HEK293T (cell line): ENCODE results near the gene KDELR3.

Source experiments
- BHLHE40 ChIP-seq: fragments of 450-650 bp; IDR thresholded peaks from 2 replicates; pipeline ENCODE4 v1.6.1; 2016; ENCODE audit warnings: mild to moderate bottlenecking, moderate library complexity, borderline replicate concordance
- ELF4 ChIP-seq: fragments of 450-650 bp; IDR thresholded peaks from 2 replicates; pipeline ENCODE4 v1.6.1; 2017; ENCODE audit warnings: antibody characterized with exemption
- FOXK2 ChIP-seq: fragments of 450-650 bp; IDR thresholded peaks from 2 replicates; pipeline ENCODE4 v1.6.1; 2016; ENCODE audit warnings: mild to moderate bottlenecking
- FOXM1 ChIP-seq: fragments of 450-650 bp; IDR thresholded peaks from 2 replicates; pipeline ENCODE4 v1.6.1; 2017; ENCODE audit warnings: mild to moderate bottlenecking, borderline replicate concordance
- HDGF ChIP-seq: fragments of 450-650 bp; IDR thresholded peaks from 2 replicates; pipeline ENCODE4 v1.6.1; 2017; ENCODE audit warnings: antibody characterized with exemption, borderline replicate concordance
- L3MBTL2 ChIP-seq: fragments of 450-650 bp; conservative IDR thresholded peaks from 2 replicates; pipeline ENCODE4 v1.6.1; 2016; ENCODE audit warnings: mild to moderate bottlenecking
- LEF1 ChIP-seq: fragments of 450-650 bp; IDR thresholded peaks from 2 replicates; pipeline ENCODE4 v1.6.1; 2017; ENCODE audit warnings: mild to moderate bottlenecking, borderline replicate concordance
- NFRKB ChIP-seq: fragments of 450-650 bp; IDR thresholded peaks from 2 replicates; pipeline ENCODE4 v1.6.1; 2016; ENCODE audit warnings: mild to moderate bottlenecking, moderate library complexity
- SP1 ChIP-seq: fragments of 450-650 bp; IDR thresholded peaks from 2 replicates; pipeline ENCODE4 v1.6.1; 2017
- SUZ12 ChIP-seq: fragments of 450-650 bp; IDR thresholded peaks from 2 replicates; pipeline ENCODE4 v1.6.1; 2016; ENCODE audit warnings: mild to moderate bottlenecking
- TARDBP ChIP-seq: fragments of 450-650 bp; IDR thresholded peaks from 2 replicates; pipeline ENCODE4 v1.6.1; 2016
- ZNF384 ChIP-seq: fragments of 450-650 bp; IDR thresholded peaks from 2 replicates; pipeline ENCODE4 v1.6.1; 2016
- TF ChIP-seq, protein P1 (sequence below): fragments of 450-650 bp; IDR thresholded peaks from 2 replicates; pipeline ENCODE4 v1.6.1; 2016

DNA sequence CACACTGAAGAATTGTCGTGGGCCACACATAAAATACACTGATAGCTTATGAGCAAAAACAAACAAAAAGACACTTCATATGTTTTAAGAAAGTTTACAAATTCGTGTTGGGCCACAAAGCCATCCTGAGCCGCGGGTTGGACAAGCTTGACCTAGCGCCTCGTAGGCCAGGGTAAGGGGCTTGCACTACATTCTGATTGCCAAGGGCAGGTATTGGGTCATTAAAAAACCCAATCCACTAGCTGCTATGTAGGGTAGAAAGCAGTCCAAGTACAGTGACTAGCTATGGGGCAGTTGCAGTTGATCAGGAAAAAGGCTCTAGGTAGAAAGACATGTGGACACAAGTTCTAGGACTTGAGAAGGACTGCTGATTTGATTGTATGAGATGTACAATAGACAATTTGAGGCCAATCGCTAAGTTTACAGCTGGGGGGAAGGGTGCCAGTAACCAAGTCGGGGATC lies 14.0 kb downstream of the KDELR3 start:
- TF ChIP-seq SUZ12 (no peak), FOXM1 (no peak), SP1 (no peak), FOXK2 (no peak), TARDBP (no peak), ELF4 (0 out of 2 replicates have a peak, but pooled peaks have one; percentile 17), NFRKB (no peak), BHLHE40 (no peak), L3MBTL2 (no peak), LEF1 (no peak), ZNF384 (no peak), HDGF (no peak)
- TF ChIP-seq, protein P1, sequence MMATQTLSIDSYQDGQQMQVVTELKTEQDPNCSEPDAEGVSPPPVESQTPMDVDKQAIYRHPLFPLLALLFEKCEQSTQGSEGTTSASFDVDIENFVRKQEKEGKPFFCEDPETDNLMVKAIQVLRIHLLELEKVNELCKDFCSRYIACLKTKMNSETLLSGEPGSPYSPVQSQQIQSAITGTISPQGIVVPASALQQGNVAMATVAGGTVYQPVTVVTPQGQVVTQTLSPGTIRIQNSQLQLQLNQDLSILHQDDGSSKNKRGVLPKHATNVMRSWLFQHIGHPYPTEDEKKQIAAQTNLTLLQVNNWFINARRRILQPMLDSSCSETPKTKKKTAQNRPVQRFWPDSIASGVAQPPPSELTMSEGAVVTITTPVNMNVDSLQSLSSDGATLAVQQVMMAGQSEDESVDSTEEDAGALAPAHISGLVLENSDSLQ, result no peak
